GM21515 (cell line): Measurements from ENCODE around the gene BAX.

ENCODE experiments used
- ATAC-seq: cut with Tn5 transposase; IDR thresholded peaks from one replicate; pipeline ENCODE4 v1.9.1; 2021; ENCODE audit not compliant: unreplicated experiment

Gene BAX

GRCh38 chr19:49011194-49011593 is 56.5 kb downstream of the BAX start:
- no peak for ATAC-seq
